Mammary epithelial cell (primary cell): ENCODE measurements around the gene PACS1.

Source experiments
- EZH2 ChIP-seq: IDR thresholded peaks from 2 replicates; pipeline ENCODE4 v1.6.1; 2012; ENCODE audit warnings: low read length, inconsistent platforms, borderline replicate concordance
- TF ChIP-seq, protein P1 (sequence below), 2 donors: IDR thresholded peaks in 1 of 2; conservative IDR thresholded peaks in 1 of 2; 2 replicates each; pipeline ENCODE4 v1.5.1; 2011 to 2012; ENCODE audit warnings: inconsistent platforms in 2 of 2, low read length in 2 of 2, mild to moderate bottlenecking in 2 of 2, control low read depth in 1 of 2, low read depth in 1 of 2; ENCODE audit not compliant: insufficient read depth in 1 of 2; ENCODE audit errors: extremely low read depth in 1 of 2

DNA sequence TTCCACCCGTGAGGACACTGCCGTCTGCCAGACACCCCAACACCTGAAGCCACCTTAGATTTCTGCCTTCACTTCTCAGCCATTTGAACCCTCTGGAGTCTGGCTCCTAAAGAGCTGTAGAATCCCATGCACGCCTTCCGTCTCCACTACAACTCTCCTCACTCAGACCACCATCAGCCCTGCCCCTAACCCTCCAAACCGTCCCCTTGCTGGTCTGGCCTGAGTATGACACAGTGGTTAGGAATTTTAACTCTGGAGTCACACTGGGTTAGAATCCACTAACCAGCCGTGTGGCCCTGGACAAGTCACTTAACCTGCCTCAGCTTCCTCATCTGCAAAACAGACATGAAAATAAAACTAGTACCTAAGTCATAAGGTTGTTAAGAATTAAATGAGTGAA is 210.9 kb downstream of the PACS1 start:
- TF ChIP-seq, protein P1, sequence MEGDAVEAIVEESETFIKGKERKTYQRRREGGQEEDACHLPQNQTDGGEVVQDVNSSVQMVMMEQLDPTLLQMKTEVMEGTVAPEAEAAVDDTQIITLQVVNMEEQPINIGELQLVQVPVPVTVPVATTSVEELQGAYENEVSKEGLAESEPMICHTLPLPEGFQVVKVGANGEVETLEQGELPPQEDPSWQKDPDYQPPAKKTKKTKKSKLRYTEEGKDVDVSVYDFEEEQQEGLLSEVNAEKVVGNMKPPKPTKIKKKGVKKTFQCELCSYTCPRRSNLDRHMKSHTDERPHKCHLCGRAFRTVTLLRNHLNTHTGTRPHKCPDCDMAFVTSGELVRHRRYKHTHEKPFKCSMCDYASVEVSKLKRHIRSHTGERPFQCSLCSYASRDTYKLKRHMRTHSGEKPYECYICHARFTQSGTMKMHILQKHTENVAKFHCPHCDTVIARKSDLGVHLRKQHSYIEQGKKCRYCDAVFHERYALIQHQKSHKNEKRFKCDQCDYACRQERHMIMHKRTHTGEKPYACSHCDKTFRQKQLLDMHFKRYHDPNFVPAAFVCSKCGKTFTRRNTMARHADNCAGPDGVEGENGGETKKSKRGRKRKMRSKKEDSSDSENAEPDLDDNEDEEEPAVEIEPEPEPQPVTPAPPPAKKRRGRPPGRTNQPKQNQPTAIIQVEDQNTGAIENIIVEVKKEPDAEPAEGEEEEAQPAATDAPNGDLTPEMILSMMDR (conservative IDR thresholded peaks at IDR 0.05 in 1 of 2, IDR thresholded peaks at IDR 0.05 in 1 of 2; ENCODE audit: extremely low read depth in 1 of 2, insufficient read depth in 1 of 2, low read depth in 1 of 2, low read length in 2 of 2) = no peak
- no peak for TF ChIP-seq EZH2
